GM19455 (cell line): ENCODE measurements around the gene PPP6R1.

Source experiments
- ATAC-seq: cut with Tn5 transposase; IDR thresholded peaks from one replicate; pipeline ENCODE4 v1.9.1; 2021; ENCODE audit not compliant: unreplicated experiment

The PPP6R1 gene

GRCh38 chr19:55186080-55186479, 72.7 kb downstream of the PPP6R1 start:
- ATAC-seq: no peak

DNA sequence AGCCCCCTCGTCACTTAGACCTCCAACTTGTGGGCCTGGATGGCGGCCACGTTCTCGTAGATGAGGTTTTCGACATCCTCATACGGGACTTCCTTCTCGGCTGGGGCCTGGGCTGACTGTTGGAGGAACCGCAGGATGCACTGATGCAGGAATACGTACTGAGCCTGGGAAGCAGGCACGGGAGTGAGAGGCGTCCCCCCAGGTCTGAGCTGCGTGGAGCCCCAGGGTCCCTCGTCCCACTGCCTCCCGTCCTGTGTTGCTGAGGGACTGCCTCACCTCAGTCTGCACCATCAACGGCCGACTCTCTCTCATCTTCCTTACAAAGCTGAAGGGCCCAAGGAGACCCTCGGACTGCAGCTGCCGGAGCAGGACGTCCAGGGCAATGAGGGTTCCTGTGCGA, 77.1 kb downstream of the PPP6R1 start:
- ATAC-seq: no peak
